Endothelial cell of umbilical vein (primary cell): ENCODE results near the gene HUNK.

Experiments used
- EZH2 ChIP-seq: IDR thresholded peaks from 2 replicates; pipeline ENCODE4 v1.6.1; 2012; ENCODE audit warnings: borderline replicate concordance, low read depth, mild to moderate bottlenecking, moderate library complexity, low read length, inconsistent platforms; ENCODE audit not compliant: severe bottlenecking
- FOS ChIP-seq: IDR thresholded peaks from 2 replicates; pipeline ENCODE4 v1.6.1; 2011; ENCODE audit warnings: mild to moderate bottlenecking, low read length, moderate library complexity, borderline replicate concordance; ENCODE audit not compliant: insufficient read depth
- POLR2A ChIP-seq: IDR thresholded peaks from 2 replicates; pipeline ENCODE4 v1.6.1; 2012; ENCODE audit warnings: low read depth, mild to moderate bottlenecking, control low read depth, low read length
- POLR2AphosphoS5 ChIP-seq: IDR thresholded peaks from 2 replicates; pipeline ENCODE4 v1.6.1; 2012; ENCODE audit warnings: low read depth, mild to moderate bottlenecking, control low read depth, low read length, moderate library complexity; ENCODE audit not compliant: insufficient read depth
- TF ChIP-seq, protein P1 (sequence below), 2 donors: IDR thresholded peaks; 1 replicate in 1 of 2; 2 replicates in 1 of 2; pipeline ENCODE4 v1.5.1; 2011; ENCODE audit warnings: low read length in 2 of 2, mild to moderate bottlenecking in 2 of 2, moderate library complexity in 2 of 2, control low read depth in 1 of 2, inconsistent platforms in 1 of 2, low read depth in 1 of 2; ENCODE audit not compliant: insufficient read depth in 1 of 2; ENCODE audit errors: extremely low read depth in 1 of 2
- TF ChIP-seq, protein P2 (sequence below): IDR thresholded peaks from 2 replicates; pipeline ENCODE4 v1.6.1; 2011; ENCODE audit not compliant: insufficient read depth, insufficient read length

DNA sequence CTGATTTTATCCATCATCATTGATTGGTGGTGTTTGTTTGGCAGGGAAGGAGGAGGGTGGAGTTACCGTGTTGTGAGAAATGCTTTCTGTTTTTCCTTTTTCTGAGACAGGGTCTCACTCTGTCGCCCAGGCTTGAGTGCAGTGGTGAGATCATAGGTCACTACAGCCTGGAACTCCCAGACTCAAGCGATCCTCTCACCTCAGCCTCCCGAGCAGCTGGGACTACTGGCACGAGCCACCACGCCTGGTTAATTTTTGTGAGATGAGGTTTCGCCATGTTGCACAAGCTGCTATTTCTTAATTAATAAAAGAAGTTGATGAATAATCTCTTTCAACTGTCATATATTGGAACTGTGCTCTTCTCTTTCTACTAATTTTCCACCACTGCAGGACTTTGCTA lies 44.3 kb downstream of the HUNK start:
- TF ChIP-seq, protein P1, sequence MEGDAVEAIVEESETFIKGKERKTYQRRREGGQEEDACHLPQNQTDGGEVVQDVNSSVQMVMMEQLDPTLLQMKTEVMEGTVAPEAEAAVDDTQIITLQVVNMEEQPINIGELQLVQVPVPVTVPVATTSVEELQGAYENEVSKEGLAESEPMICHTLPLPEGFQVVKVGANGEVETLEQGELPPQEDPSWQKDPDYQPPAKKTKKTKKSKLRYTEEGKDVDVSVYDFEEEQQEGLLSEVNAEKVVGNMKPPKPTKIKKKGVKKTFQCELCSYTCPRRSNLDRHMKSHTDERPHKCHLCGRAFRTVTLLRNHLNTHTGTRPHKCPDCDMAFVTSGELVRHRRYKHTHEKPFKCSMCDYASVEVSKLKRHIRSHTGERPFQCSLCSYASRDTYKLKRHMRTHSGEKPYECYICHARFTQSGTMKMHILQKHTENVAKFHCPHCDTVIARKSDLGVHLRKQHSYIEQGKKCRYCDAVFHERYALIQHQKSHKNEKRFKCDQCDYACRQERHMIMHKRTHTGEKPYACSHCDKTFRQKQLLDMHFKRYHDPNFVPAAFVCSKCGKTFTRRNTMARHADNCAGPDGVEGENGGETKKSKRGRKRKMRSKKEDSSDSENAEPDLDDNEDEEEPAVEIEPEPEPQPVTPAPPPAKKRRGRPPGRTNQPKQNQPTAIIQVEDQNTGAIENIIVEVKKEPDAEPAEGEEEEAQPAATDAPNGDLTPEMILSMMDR (IDR thresholded peaks at IDR 0.05; ENCODE audit: extremely low read depth in 1 of 2, insufficient read depth in 1 of 2, low read depth in 1 of 2, low read length in 2 of 2), result no peak
- TF ChIP-seq POLR2A (no peak), EZH2 (no peak), FOS (no peak), POLR2AphosphoS5 (no peak)
- TF ChIP-seq, protein P2, sequence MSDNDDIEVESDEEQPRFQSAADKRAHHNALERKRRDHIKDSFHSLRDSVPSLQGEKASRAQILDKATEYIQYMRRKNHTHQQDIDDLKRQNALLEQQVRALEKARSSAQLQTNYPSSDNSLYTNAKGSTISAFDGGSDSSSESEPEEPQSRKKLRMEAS, result no peak
